Liver (tissue), 9 donors: Measurements from ENCODE around the gene C2CD4D. TPM values are rescaled to one million over a fixed set of nuclear protein-coding genes. Genes with fewer than 3 reads are reported as not detected.

ENCODE experiments used
- DNase-seq: peaks from one replicate; pipeline ENCODE4 v3.0.0-alpha.2; 2017; ENCODE audit warnings: low spot score
- H3K27ac ChIP-seq, 2 donors: one replicate each; pipeline ENCODE4 v1.7.0; 2013; ENCODE audit warnings: inconsistent platforms in 2 of 2, low read length in 2 of 2, control low read depth in 1 of 2, low read depth in 1 of 2, mild to moderate bottlenecking in 1 of 2
- H3K27me3 ChIP-seq, 4 donors: one replicate each; pipeline versions ENCODE4 v1.6.1 to v1.7.0; 2013; ENCODE audit warnings: low read length in 3 of 4, inconsistent platforms in 1 of 4, mild to moderate bottlenecking in 1 of 4, moderate library complexity in 1 of 4; ENCODE audit not compliant: control insufficient read depth in 4 of 4, insufficient read depth in 4 of 4
- H3K36me3 ChIP-seq, 4 donors: one replicate each; pipeline versions ENCODE4 v1.6.1 to v1.7.0; 2013; ENCODE audit warnings: low read length in 3 of 4, mild to moderate bottlenecking in 3 of 4, low read depth in 1 of 4, moderate library complexity in 1 of 4; ENCODE audit not compliant: control insufficient read depth in 4 of 4, insufficient read depth in 3 of 4
- H3K4me1 ChIP-seq, 4 donors: one replicate each; pipeline versions ENCODE4 v1.6.1 to v1.7.0; 2013; ENCODE audit warnings: low read length in 3 of 4, mild to moderate bottlenecking in 3 of 4, moderate library complexity in 1 of 4; ENCODE audit not compliant: control insufficient read depth in 4 of 4, insufficient read depth in 4 of 4
- H3K4me3 ChIP-seq, 3 donors: one replicate each; pipeline versions ENCODE4 v1.6.1 to v1.7.0; 2013; ENCODE audit warnings: low read length in 3 of 3, control low read depth in 1 of 3, low read depth in 1 of 3, mild to moderate bottlenecking in 1 of 3
- H3K9ac ChIP-seq, 2 donors: one replicate each; pipeline ENCODE4 v1.7.0; 2013; ENCODE audit warnings: low read length in 2 of 2, mild to moderate bottlenecking in 2 of 2, moderate library complexity in 2 of 2, control low read depth in 1 of 2, low read depth in 1 of 2
- H3K9me3 ChIP-seq, 4 donors: one replicate each; pipeline versions ENCODE4 v1.6.1 to v1.7.0; 2013; ENCODE audit warnings: low read length in 3 of 4; ENCODE audit not compliant: control insufficient read depth in 4 of 4
- ATF3 ChIP-seq: IDR thresholded peaks from 2 replicates; pipeline ENCODE4 v1.6.1; 2016; ENCODE audit warnings: antibody characterized with exemption
- CTCF ChIP-seq: fragments of 150-350 bp; IDR thresholded peaks from 2 replicates; pipeline ENCODE4 v1.5.1; 2017; ENCODE audit warnings: improper control_type of control experiment, low read depth, low read length; ENCODE audit not compliant: missing input control
- EGR1 ChIP-seq, 2 donors: IDR thresholded peaks; 2 replicates each; pipeline ENCODE4 v1.6.1; 2016 to 2018; ENCODE audit warnings: antibody characterized with exemption in 2 of 2, low read depth in 2 of 2
- FOXA1 ChIP-seq: IDR thresholded peaks from 2 replicates; pipeline ENCODE4 v1.6.1; 2016; ENCODE audit warnings: antibody characterized with exemption
- FOXA2 ChIP-seq: IDR thresholded peaks from 2 replicates; pipeline ENCODE4 v1.6.1; 2016; ENCODE audit warnings: antibody characterized with exemption
- GABPA ChIP-seq, 2 donors: IDR thresholded peaks in 1 of 2; conservative IDR thresholded peaks in 1 of 2; 2 replicates each; pipeline ENCODE4 v1.6.1; 2016; ENCODE audit warnings: antibody characterized with exemption in 2 of 2, mild to moderate bottlenecking in 1 of 2, moderate library complexity in 1 of 2
- HNF4A ChIP-seq, 2 donors: conservative IDR thresholded peaks; 2 replicates each; pipeline ENCODE4 v1.6.1; 2016; ENCODE audit warnings: antibody characterized with exemption in 2 of 2, mild to moderate bottlenecking in 2 of 2
- HNF4G ChIP-seq: IDR thresholded peaks from 2 replicates; pipeline ENCODE4 v1.6.1; 2016; ENCODE audit warnings: antibody characterized with exemption
- JUND ChIP-seq, 2 donors: IDR thresholded peaks; 2 replicates each; pipeline ENCODE4 v1.6.1; 2016; ENCODE audit warnings: antibody characterized with exemption in 2 of 2
- MAX ChIP-seq: IDR thresholded peaks from 2 replicates; pipeline ENCODE4 v1.6.1; 2016; ENCODE audit warnings: antibody characterized with exemption
- NR2F2 ChIP-seq: IDR thresholded peaks from 2 replicates; pipeline ENCODE4 v1.6.1; 2016; ENCODE audit warnings: antibody characterized with exemption
- RAD21 ChIP-seq, 2 donors: IDR thresholded peaks; 2 replicates each; pipeline ENCODE4 v1.6.1; 2016; ENCODE audit warnings: antibody characterized with exemption in 2 of 2, mild to moderate bottlenecking in 2 of 2
- REST ChIP-seq: IDR thresholded peaks from 2 replicates; pipeline ENCODE4 v1.6.1; 2016; ENCODE audit warnings: antibody characterized with exemption, mild to moderate bottlenecking
- RXRA ChIP-seq, 2 donors: IDR thresholded peaks; 2 replicates each; pipeline ENCODE4 v1.6.1; 2017 to 2018; ENCODE audit warnings: antibody characterized with exemption in 2 of 2, mild to moderate bottlenecking in 1 of 2
- SP1 ChIP-seq: IDR thresholded peaks from 2 replicates; pipeline ENCODE4 v1.6.1; 2018; ENCODE audit warnings: antibody characterized with exemption, mild to moderate bottlenecking
- TAF1 ChIP-seq: conservative IDR thresholded peaks from 2 replicates; pipeline ENCODE4 v1.6.1; 2016; ENCODE audit warnings: antibody characterized with exemption, mild to moderate bottlenecking
- YY1 ChIP-seq: IDR thresholded peaks from 2 replicates; pipeline ENCODE4 v1.6.1; 2016; ENCODE audit warnings: antibody characterized with exemption, mild to moderate bottlenecking
- ZBTB33 ChIP-seq: IDR thresholded peaks from 2 replicates; pipeline ENCODE4 v1.6.1; 2016; ENCODE audit warnings: antibody characterized with exemption
- WGBS: extraction: QIAGEN DNeasy Blood & Tissue Kit; methylation state at CpG from one replicate; pipeline ENCODE4 v1.1.7; 2013; 5-methylcytosine and 5-hydroxymethylcytosine counted together
- polyA plus RNA-seq, 2 donors: library from polyadenylated mRNA; stranded (reverse) in 1 of 2; unstranded in 1 of 2; fragments of 200-250 nt in 1 of 2; fragments of >200 nt in 1 of 2; fragmentation: Nextera tagmentation in 1 of 2; extraction: Ambion mirVana in 1 of 2; gene quantifications; one replicate each; pipeline versions ENCODE4 v1.2.1 to v1.2.3, GENCODE V29; 2013 to 2015
- total RNA-seq, 2 donors: library from RNA; depleted of rRNA; stranded (reverse); fragments of >200 nt; gene quantifications; one replicate each; pipeline ENCODE4 v1.2.3, GENCODE V29; 2014
- donor health status: healthy.
- donor health status: healthy.
- donor health status: healthy.
- donor health status: healthy.
- donor health status: healthy.

C2CD4D gene
- total and polyA plus RNA-seq, 4 donors = 0.02 to 0.08 TPM; not detected in 2

GRCh38 chr1:151790940-151791651 lies 48.5 kb downstream of the C2CD4D start:
- Histone ChIP-seq H3K4me1 (peaks cover 0 to 17% (median 9%) of the 10 kb centered on the region in 4 donors), H3K4me3 (peak overlapping the region; percentile 73 to 94 (median 90)), H3K27me3 (no peaks in the 10 kb centered on the region), H3K27ac (peak overlapping the region in 1 of 2 donors; percentile 28), H3K9ac (peak overlapping the region in 1 of 2 donors; percentile 69), H3K9me3 (no peaks in the 10 kb centered on the region), H3K36me3 (no peaks in the 10 kb centered on the region)
- TF ChIP-seq FOXA2 (no peak), YY1 (peak; percentile 28), HNF4A (conservative IDR thresholded peaks at IDR 0.05) (no peak)
- WGBS = under 1% methylated on average over 52 of the region's 52 CpGs
- DNase-seq = no peak

- H3K27me3 ChIP-seq = no peaks in the 10 kb centered on the region
- peak within 1 kb of the TSS; percentile 73 to 94 (median 90) for H3K4me3 ChIP-seq
- no peaks in the 10 kb centered on the region for H3K9me3 ChIP-seq
- peak within 1 kb of the TSS in 1 of 2 donors; percentile 28 for H3K27ac ChIP-seq
- no peaks in the 10 kb centered on the region for H3K36me3 ChIP-seq
- H3K9ac ChIP-seq = peak within 1 kb of the TSS; percentile 45 to 69
- peak; percentile 96 for DNase-seq
- TF ChIP-seq YY1 (peak; percentile 76), MAX (peak; percentile 70), SP1 (peak; percentile 100), FOXA2 (no peak), ZBTB33 (no peak), CTCF (no peak), RXRA (IDR thresholded peaks at IDR 0.05) (peak; percentile 17 to 22), REST (no peak), TAF1 (no peak), HNF4A (conservative IDR thresholded peaks at IDR 0.05) (peak in 1 of 2 donors; percentile 7), FOXA1 (no peak), RAD21 (IDR thresholded peaks at IDR 0.05) (peak; percentile 34 to 47), JUND (IDR thresholded peaks at IDR 0.05) (peak in 1 of 2 donors; percentile 17), EGR1 (IDR thresholded peaks at IDR 0.05; ENCODE audit: low read depth in 2 of 2) (peak; percentile 98), NR2F2 (no peak), ATF3 (no peak), GABPA (IDR thresholded peaks at IDR 0.05 in 1 of 2, conservative IDR thresholded peaks at IDR 0.05 in 1 of 2) (peak in 1 of 2 donors; percentile 11), HNF4G (no peak)
- H3K4me1 ChIP-seq = peaks cover 0 to 17% (median 9%) of the 10 kb centered on the region in 4 donors
- under 1% methylated on average over 58 of the region's 58 CpGs for WGBS
Measured at GRCh38 chr1:151790071-151790939, 49.3 kb downstream of the C2CD4D start, which contains the start of gene TDRKH. TSS of gene TDRKH (minus strand) at chr1:151790500. CDS start at chr1:151783022, 7,478 bp downstream.
